Upper lobe of left lung (tissue), 4 donors: ENCODE results near the gene CDK4.

Experiments used
- EP300 ChIP-seq, 4 donors: sonication (generic); formaldehyde crosslinking; IDR thresholded peaks; one replicate each; pipeline ENCODE4 v1.5.1; 2017; ENCODE audit warnings: antibody characterized with exemption in 4 of 4, control low read depth in 2 of 4
- POLR2A ChIP-seq, 4 donors: fragments of 450-650 bp; IDR thresholded peaks; one replicate each; pipeline ENCODE4 v1.5.1; 2016 to 2017; ENCODE audit warnings: antibody characterized with exemption in 4 of 4, mild to moderate bottlenecking in 2 of 4
- POLR2AphosphoS5 ChIP-seq, 2 donors: sonication (generic); formaldehyde crosslinking; IDR thresholded peaks; one replicate each; pipeline ENCODE4 v1.5.1; 2017; ENCODE audit warnings: antibody characterized with exemption in 2 of 2
- TF ChIP-seq, protein P1 (sequence below), 6 experiments: fragments of 450-650 bp in 4 of 6; fragments of 200-600 bp in 2 of 6; sonication (generic) in 2 of 6; IDR thresholded peaks; one replicate each; pipeline ENCODE4 v1.5.1; 2016 to 2019; ENCODE audit warnings: antibody characterized with exemption in 6 of 6

DNA sequence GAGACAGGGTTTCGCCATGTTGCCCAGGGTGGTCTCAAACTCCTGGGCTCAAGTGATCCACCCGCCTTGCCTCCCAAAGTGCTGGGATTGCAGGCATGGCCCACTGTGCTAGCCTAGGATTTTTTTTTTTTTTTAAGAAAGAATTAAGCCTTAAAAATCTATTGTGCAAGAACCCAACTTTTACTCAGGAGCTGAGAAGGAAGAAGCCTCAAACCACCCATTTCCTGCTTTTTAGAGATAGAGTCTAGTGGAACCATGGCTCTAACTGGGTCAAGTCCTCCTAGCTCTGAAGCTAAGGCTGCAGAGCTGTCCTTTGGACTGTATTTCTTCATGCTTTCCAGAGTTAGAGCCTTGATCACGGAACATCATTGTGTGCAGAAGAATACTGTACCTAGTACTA is 29.1 kb upstream of the CDK4 start:
- TF ChIP-seq, protein P1, sequence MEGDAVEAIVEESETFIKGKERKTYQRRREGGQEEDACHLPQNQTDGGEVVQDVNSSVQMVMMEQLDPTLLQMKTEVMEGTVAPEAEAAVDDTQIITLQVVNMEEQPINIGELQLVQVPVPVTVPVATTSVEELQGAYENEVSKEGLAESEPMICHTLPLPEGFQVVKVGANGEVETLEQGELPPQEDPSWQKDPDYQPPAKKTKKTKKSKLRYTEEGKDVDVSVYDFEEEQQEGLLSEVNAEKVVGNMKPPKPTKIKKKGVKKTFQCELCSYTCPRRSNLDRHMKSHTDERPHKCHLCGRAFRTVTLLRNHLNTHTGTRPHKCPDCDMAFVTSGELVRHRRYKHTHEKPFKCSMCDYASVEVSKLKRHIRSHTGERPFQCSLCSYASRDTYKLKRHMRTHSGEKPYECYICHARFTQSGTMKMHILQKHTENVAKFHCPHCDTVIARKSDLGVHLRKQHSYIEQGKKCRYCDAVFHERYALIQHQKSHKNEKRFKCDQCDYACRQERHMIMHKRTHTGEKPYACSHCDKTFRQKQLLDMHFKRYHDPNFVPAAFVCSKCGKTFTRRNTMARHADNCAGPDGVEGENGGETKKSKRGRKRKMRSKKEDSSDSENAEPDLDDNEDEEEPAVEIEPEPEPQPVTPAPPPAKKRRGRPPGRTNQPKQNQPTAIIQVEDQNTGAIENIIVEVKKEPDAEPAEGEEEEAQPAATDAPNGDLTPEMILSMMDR (IDR thresholded peaks at IDR 0.05) = no peak
- no peak for TF ChIP-seq POLR2A (IDR thresholded peaks at IDR 0.05)
- TF ChIP-seq POLR2AphosphoS5 (IDR thresholded peaks at IDR 0.05) = no peak
- no peak for TF ChIP-seq EP300 (IDR thresholded peaks at IDR 0.05)
